Keratinocyte (primary cell): ENCODE measurements around the gene GZMB. TPM values are rescaled to one million over a fixed set of nuclear protein-coding genes. Genes with fewer than 3 reads are reported as not detected.

Experiments
- DNase-seq: peaks from one replicate; pipeline ENCODE4 v3.0.0-alpha.2; 2011; ENCODE audit warnings: low read depth, missing footprints, low spot score
- FAIRE-seq: peaks from 2 replicates; lab custom pipeline; 2011; peaks lifted over from hg19 to GRCh38; lab: Jason Lieb, UNC
- H2AFZ ChIP-seq: 2 replicates; pipeline ENCODE4 v1.6.0; 2012; ENCODE audit warnings: low read length, control low read depth, inconsistent platforms; ENCODE audit not compliant: control insufficient read depth
- H3K27ac ChIP-seq: 2 replicates; pipeline ENCODE4 v1.5.1; 2011; ENCODE audit warnings: low read length; ENCODE audit not compliant: control insufficient read depth, insufficient read depth
- H3K27me3 ChIP-seq: 3 replicates; pipeline ENCODE4 v1.6.0; 2011; ENCODE audit warnings: low read length; ENCODE audit not compliant: control insufficient read depth, insufficient read depth; ENCODE audit errors: extremely low read depth
- H3K36me3 ChIP-seq, 2 experiments: 2 replicates in 1 of 2; 3 replicates in 1 of 2; pipeline ENCODE4 v1.5.1; 2011; ENCODE audit warnings: low read length in 2 of 2, mild to moderate bottlenecking in 1 of 2; ENCODE audit not compliant: control insufficient read depth in 2 of 2, insufficient read depth in 2 of 2; ENCODE audit errors: extremely low read depth in 1 of 2
- H3K4me1 ChIP-seq: 3 replicates; pipeline ENCODE4 v1.5.1; 2011; ENCODE audit warnings: low read length; ENCODE audit not compliant: control insufficient read depth, insufficient read depth; ENCODE audit errors: extremely low read depth
- H3K4me2 ChIP-seq: 3 replicates; pipeline ENCODE4 v1.6.0; 2011; ENCODE audit warnings: low read depth, low read length; ENCODE audit not compliant: control insufficient read depth, insufficient read depth; ENCODE audit errors: extremely low read depth
- H3K4me3 ChIP-seq, 3 experiments: fragments of 200-600 bp in 1 of 3; sonication (generic) in 1 of 3; 2 replicates in 2 of 3; 3 replicates in 1 of 3; pipeline ENCODE4 v1.5.1; 2011 to 2016; ENCODE audit warnings: low read length in 3 of 3, mild to moderate bottlenecking in 3 of 3, control low read depth in 2 of 3, inconsistent platforms in 1 of 3, low read depth in 1 of 3, mixed read lengths in 1 of 3, mixed run types in 1 of 3, moderate library complexity in 1 of 3; ENCODE audit not compliant: control insufficient read depth in 2 of 3, insufficient read depth in 2 of 3; ENCODE audit errors: extremely low read depth in 1 of 3
- H3K79me2 ChIP-seq: 2 replicates; pipeline ENCODE4 v1.6.0; 2012; ENCODE audit warnings: low read length; ENCODE audit not compliant: control insufficient read depth, insufficient read depth
- H3K9ac ChIP-seq: 3 replicates; pipeline ENCODE4 v1.6.0; 2011; ENCODE audit warnings: low read length; ENCODE audit not compliant: control insufficient read depth, insufficient read depth; ENCODE audit errors: extremely low read depth
- H3K9me1 ChIP-seq: 3 replicates; pipeline ENCODE4 v1.6.0; 2011; ENCODE audit warnings: low read length; ENCODE audit not compliant: control insufficient read depth, insufficient read depth; ENCODE audit errors: extremely low read depth
- H3K9me3 ChIP-seq: 2 replicates; pipeline ENCODE4 v1.5.1; 2012; ENCODE audit warnings: low read depth, low read length; ENCODE audit not compliant: control insufficient read depth
- H4K20me1 ChIP-seq: 3 replicates; pipeline ENCODE4 v1.6.0; 2011; ENCODE audit warnings: low read length; ENCODE audit not compliant: control insufficient read depth, insufficient read depth; ENCODE audit errors: extremely low read depth
- EZH2 ChIP-seq: IDR thresholded peaks from one replicate; pipeline ENCODE4 v1.6.1; 2012; ENCODE audit warnings: inconsistent platforms, mild to moderate bottlenecking, low read length, moderate library complexity
- dilution Hi-C: fragments of 300-500 bp; cut with MboI; formaldehyde crosslinking; loops from one replicate; pipeline ENCODE4 v1.7.0; 2020; ENCODE audit warnings: low sequenced_read_pairs; ENCODE audit not compliant: extremely low pct_ligation_motif_present
- polyA plus RNA-seq, 5 experiments: library from polyadenylated mRNA; depleted of rRNA in 3 of 5; stranded (reverse) in 3 of 5; stranded (forward) in 1 of 5; unstranded in 1 of 5; fragments of >200 nt; gene quantifications; 1 replicate in 1 of 5; 2 replicates in 3 of 5; 3 replicates in 1 of 5; pipeline versions ENCODE4 v1.2.1 to v1.2.3, GENCODE V29; 2011 to 2012; ENCODE audit warnings: missing spikeins in 2 of 5, low read depth in 1 of 5, low replicate concordance in 1 of 5
- TF ChIP-seq, protein P1 (sequence below), 3 experiments: IDR thresholded peaks in 1 of 3; conservative IDR thresholded peaks in 1 of 3; optimal IDR thresholded peaks in 1 of 3; 2 replicates in 2 of 3; 3 replicates in 1 of 3; pipeline versions ENCODE3 to v1.5.1; 2011; ENCODE audit warnings: low read length in 3 of 3, mild to moderate bottlenecking in 3 of 3, moderate library complexity in 2 of 3, control low read depth in 1 of 3, inconsistent platforms in 1 of 3; ENCODE audit not compliant: insufficient read depth in 2 of 3; ENCODE audit errors: extremely low read depth in 1 of 3

The GZMB gene
- polyA plus RNA-seq, 1 donor (not counting 4 experiments of a cell fraction or from before 2014, with no cell fraction given): 0.08 TPM

DNA sequence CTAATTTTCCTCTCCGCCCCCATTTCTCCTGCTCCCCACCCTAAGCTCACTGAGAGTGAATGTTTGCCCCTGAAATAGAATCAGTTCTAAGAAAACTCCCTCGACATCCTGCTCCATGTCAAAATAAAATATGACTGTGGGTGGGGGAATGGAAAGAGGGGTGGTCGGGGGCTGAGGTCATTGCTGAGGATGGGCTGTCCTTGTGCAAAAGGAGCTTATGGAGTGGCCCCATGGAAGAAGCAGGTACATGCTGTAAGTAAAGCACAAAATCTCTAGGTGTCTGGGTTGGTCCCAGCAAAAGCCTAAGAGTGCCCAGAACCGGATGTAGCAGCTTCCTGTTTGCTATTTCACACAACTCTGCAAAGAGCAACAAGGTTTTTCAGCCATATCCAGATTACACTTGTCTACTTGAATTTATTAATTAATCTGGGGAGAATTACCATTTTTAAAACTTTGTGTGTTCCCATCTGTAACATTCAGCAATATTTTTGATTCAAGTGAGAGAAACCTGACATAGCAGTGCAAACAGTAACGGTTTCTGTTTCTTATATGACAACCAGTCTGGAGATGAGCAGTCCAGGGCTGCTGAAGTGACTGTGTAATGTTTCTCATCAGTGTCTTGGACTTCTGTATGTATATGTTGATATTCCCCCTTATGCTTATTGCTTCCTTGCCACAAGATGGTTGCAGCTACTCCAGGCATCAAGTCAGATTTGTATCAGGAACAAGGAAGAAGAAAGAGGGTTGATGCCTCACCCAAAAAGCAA is 40.4 kb upstream of the GZMB start:
- H2AFZ ChIP-seq: peak overlapping the region; percentile 18

DNA sequence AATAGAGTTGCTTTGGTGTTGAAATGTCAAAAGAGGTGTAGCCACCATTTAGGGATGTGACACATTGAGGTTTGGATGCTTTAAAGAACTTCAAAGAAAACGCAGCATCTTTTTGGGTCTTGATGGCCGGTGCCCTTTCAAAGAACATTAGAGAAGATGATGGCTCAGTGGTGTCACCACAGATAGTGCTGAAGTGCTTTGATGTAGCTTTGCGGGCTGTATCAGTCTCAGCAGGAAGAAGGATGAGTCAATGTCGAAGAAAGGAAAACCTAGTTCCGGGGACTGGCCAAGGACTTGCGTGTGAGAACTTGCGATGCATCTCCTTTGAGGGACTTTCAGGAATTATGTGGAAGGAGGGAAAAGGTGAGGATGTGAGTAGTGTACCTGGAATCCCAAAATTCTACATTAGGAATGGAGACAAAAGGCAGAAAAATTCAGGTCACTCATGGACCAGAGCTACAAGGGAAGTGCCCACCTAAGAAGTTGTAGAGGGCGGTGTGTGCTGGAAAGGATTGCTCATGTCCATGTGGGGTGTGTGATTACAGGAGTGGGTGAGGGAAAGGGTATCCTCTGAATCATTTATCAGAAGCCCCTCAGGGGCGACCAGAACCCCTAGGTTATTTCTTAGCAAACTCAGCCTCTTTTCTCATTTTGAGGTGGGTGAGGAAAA is 39.7 kb upstream of the GZMB start:
- peaks cover 34% of the 10 kb centered on the region for H3K4me1 ChIP-seq
- H2AFZ ChIP-seq: no peak overlapping the region
- H3K9ac ChIP-seq: no peak overlapping the region
- FAIRE-seq: peak; percentile 97
- TF ChIP-seq, protein P1, sequence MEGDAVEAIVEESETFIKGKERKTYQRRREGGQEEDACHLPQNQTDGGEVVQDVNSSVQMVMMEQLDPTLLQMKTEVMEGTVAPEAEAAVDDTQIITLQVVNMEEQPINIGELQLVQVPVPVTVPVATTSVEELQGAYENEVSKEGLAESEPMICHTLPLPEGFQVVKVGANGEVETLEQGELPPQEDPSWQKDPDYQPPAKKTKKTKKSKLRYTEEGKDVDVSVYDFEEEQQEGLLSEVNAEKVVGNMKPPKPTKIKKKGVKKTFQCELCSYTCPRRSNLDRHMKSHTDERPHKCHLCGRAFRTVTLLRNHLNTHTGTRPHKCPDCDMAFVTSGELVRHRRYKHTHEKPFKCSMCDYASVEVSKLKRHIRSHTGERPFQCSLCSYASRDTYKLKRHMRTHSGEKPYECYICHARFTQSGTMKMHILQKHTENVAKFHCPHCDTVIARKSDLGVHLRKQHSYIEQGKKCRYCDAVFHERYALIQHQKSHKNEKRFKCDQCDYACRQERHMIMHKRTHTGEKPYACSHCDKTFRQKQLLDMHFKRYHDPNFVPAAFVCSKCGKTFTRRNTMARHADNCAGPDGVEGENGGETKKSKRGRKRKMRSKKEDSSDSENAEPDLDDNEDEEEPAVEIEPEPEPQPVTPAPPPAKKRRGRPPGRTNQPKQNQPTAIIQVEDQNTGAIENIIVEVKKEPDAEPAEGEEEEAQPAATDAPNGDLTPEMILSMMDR (optimal IDR thresholded peaks at IDR 0.05 in 1 of 3, IDR thresholded peaks at IDR 0.05 in 1 of 3, conservative IDR thresholded peaks at IDR 0.05 in 1 of 3; ENCODE audit: extremely low read depth in 1 of 3, insufficient read depth in 2 of 3, low read length in 3 of 3): no peak
- H3K9me3 ChIP-seq: no peaks in the 10 kb centered on the region
- peak overlapping the region; percentile 54 for H3K27ac ChIP-seq
- dilution Hi-C loops: no loop called here
- DNase-seq: peak; percentile 73
- no peaks in the 10 kb centered on the region for H3K36me3 ChIP-seq
- H3K79me2 ChIP-seq: no peaks in the 10 kb centered on the region
- no peaks in the 10 kb centered on the region for H3K9me1 ChIP-seq
- H3K4me3 ChIP-seq: no peak overlapping the region
- H3K27me3 ChIP-seq: no peaks in the 10 kb centered on the region
- peak overlapping the region; percentile 52 for H3K4me2 ChIP-seq
- no peaks in the 10 kb centered on the region for H4K20me1 ChIP-seq

More for the DNA sequence above, 40.4 kb upstream of the GZMB start:
- Histone ChIP-seq H3K36me3 (no peaks in the 10 kb centered on the region), H3K4me3 (no peak overlapping the region), H3K79me2 (no peaks in the 10 kb centered on the region), H3K4me1 (peaks cover 34% of the 10 kb centered on the region), H3K9ac (no peak overlapping the region), H3K27me3 (no peaks in the 10 kb centered on the region), H3K9me3 (no peaks in the 10 kb centered on the region), H3K9me1 (no peaks in the 10 kb centered on the region), H3K27ac (peak overlapping the region; percentile 54), H4K20me1 (no peaks in the 10 kb centered on the region), H3K4me2 (peak overlapping the region; percentile 52)
- DNase-seq (no peak), FAIRE-seq (peak; percentile 43)
- dilution Hi-C loops: no loop called here
- TF ChIP-seq, protein P1 (optimal IDR thresholded peaks at IDR 0.05 in 1 of 3, IDR thresholded peaks at IDR 0.05 in 1 of 3, conservative IDR thresholded peaks at IDR 0.05 in 1 of 3; ENCODE audit: extremely low read depth in 1 of 3, insufficient read depth in 2 of 3, low read length in 3 of 3): no peak
- no peak for TF ChIP-seq EZH2
